Tibial artery (tissue), 4 donors: ENCODE results near the gene RUNX1.

Experiments used
- DNase-seq, 2 donors: peaks; one replicate each; pipeline ENCODE4 v3.0.0-alpha.2; 2019
- H3K27ac ChIP-seq, 2 donors: fragments of 200-600 bp; sonication (generic) in 1 of 2; 1 replicate in 1 of 2; 2 replicates in 1 of 2; pipeline ENCODE4 v1.5.1; 2018 to 2019; ENCODE audit warnings: mild to moderate bottlenecking in 1 of 2
- H3K27me3 ChIP-seq, 2 donors: fragments of 200-600 bp; sonication (generic) in 1 of 2; one replicate each; pipeline versions ENCODE4 v1.5.1 to v1.6.0; 2016 to 2019
- H3K36me3 ChIP-seq, 3 donors: fragments of 200-600 bp; sonication (generic) in 2 of 3; one replicate each; pipeline ENCODE4 v1.5.1; 2016 to 2019; ENCODE audit warnings: mild to moderate bottlenecking in 2 of 3
- H3K4me1 ChIP-seq, 4 donors: fragments of 200-600 bp; sonication (generic) in 2 of 4; 1 replicate in 3 of 4; 2 replicates in 1 of 4; pipeline ENCODE4 v1.5.1; 2016 to 2019
- H3K4me3 ChIP-seq, 2 donors: fragments of 200-600 bp; sonication (generic) in 1 of 2; 1 replicate in 1 of 2; 2 replicates in 1 of 2; pipeline ENCODE4 v1.5.1; 2018 to 2019; ENCODE audit warnings: mild to moderate bottlenecking in 2 of 2
- H3K9me3 ChIP-seq, 3 donors: fragments of 200-600 bp; sonication (generic) in 1 of 3; one replicate each; pipeline ENCODE4 v1.5.1; 2016 to 2019
- CTCF ChIP-seq, 2 experiments: fragments of 200-600 bp in 1 of 2; fragments of 450-650 bp in 1 of 2; IDR thresholded peaks; one replicate each; pipeline ENCODE4 v1.5.1; 2017 to 2019; ENCODE audit warnings: antibody characterized with exemption in 2 of 2, mild to moderate bottlenecking in 1 of 2, moderate library complexity in 1 of 2
- intact Hi-C: fragments of 100-400 bp; cut with DNase I; formaldehyde crosslinking; loops from one replicate; pipeline ENCODE4 v1.15.0; 2023; ENCODE audit warnings: low total_unique reads

The RUNX1 gene

DNA sequence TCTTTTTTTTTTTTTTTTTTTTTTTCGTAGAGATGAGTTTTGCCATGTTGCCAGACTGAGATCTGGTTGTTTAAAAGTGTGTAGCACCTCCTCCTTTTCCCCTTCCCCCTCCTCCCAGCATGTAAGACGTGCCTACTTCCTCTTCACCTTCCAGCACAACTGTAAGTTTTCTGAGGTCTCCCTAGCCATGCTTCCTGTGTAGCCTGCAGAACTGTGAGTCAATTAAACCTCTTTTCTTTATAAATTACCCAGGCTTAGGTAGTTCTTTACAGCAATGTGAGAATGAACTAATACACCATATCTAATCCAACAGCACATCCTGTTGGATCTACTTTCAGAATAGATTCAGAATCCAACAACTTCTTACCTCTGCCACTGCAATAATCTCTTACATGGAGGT lies 269.2 kb downstream of the RUNX1 start:
- intact Hi-C loops, result no loop called here
- no peaks in the 10 kb centered on the region for H3K36me3 ChIP-seq
- H3K27ac ChIP-seq, result no peak overlapping the region
- no peaks in the 10 kb centered on the region for H3K4me1 ChIP-seq
- DNase-seq, result no peak
- TF ChIP-seq CTCF (IDR thresholded peaks at IDR 0.05), result no peak
- H3K4me3 ChIP-seq, result no peak overlapping the region
- no peaks in the 10 kb centered on the region for H3K9me3 ChIP-seq
- no peaks in the 10 kb centered on the region for H3K27me3 ChIP-seq

- Histone ChIP-seq H3K36me3 (no peaks in the 10 kb centered on the region), H3K4me1 (no peaks in the 10 kb centered on the region), H3K27me3 (no peaks in the 10 kb centered on the region), H3K9me3 (no peaks in the 10 kb centered on the region), H3K4me3 (no peak overlapping the region), H3K27ac (no peak overlapping the region)
- no peak for DNase-seq
- TF ChIP-seq CTCF (IDR thresholded peaks at IDR 0.05), result no peak
- intact Hi-C loops, result no loop called here
Measured at GRCh38 chr21:34775793-34776192, 273.3 kb downstream of the RUNX1 start.

- no peak for TF ChIP-seq CTCF (IDR thresholded peaks at IDR 0.05)
- Histone ChIP-seq H3K4me3 (no peak overlapping the region), H3K4me1 (no peaks in the 10 kb centered on the region), H3K27me3 (no peaks in the 10 kb centered on the region), H3K27ac (no peak overlapping the region), H3K36me3 (no peaks in the 10 kb centered on the region), H3K9me3 (no peaks in the 10 kb centered on the region)
- no peak for DNase-seq
- intact Hi-C loops, result no loop called here
Measured at GRCh38 chr21:34774750-34775149, 274.4 kb downstream of the RUNX1 start.

DNA sequence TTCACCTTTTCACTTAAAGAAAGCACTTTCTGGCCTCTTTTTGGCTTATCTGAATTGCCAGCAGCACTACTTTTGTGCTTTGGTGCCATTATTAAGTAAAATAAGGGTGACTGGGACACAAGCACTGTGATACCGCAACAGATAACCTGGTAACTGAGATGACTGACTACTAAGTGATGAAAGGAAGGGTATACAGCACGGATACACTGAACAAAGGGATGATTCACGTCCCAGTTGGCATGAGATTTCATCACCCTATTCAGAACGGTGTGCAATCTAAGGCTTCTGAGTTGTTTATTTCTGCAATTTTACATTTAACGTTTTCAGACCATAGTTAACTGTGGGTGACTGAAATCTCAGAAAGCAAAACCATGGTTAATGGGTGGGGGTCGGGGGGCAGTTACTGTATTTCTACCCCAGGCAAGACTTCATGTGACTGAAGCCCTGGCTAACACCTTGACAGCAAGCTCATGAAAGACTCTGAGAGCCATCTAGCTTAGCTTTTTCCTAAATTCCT lies 277.5 kb downstream of the RUNX1 start:
- H3K4me3 ChIP-seq, result no peak overlapping the region
- no peak for TF ChIP-seq CTCF (IDR thresholded peaks at IDR 0.05)
- intact Hi-C loops, result no loop called here
- H3K9me3 ChIP-seq, result no peaks in the 10 kb centered on the region
- H3K4me1 ChIP-seq, result no peaks in the 10 kb centered on the region
- H3K27ac ChIP-seq, result no peak overlapping the region
- no peak for DNase-seq
- no peaks in the 10 kb centered on the region for H3K36me3 ChIP-seq
- no peaks in the 10 kb centered on the region for H3K27me3 ChIP-seq

DNA sequence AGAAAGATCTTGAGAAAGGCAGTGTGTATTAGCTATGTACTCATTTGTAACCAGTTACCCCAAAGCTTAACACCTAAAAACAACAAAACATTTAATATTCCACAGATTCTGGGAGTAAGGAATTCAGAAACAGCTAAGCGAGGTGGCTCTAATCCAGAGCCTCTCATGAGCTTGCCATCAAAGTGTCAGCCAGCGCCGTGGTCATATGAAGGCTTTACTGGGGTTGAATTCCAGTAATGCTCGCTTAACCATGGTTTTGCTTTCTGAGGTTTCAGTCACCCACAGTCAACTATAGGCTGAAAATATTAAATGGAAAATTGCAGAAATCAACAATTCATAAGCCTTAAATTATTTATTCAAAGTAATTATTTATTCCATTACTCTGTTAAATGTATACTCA lies 278.5 kb downstream of the RUNX1 start:
- intact Hi-C loops, result no loop called here
- no peak for TF ChIP-seq CTCF (IDR thresholded peaks at IDR 0.05)

GRCh38 chr21:34768326-34768725 lies 280.8 kb downstream of the RUNX1 start:
- Histone ChIP-seq H3K4me1 (no peaks in the 10 kb centered on the region), H3K4me3 (no peak overlapping the region), H3K36me3 (no peaks in the 10 kb centered on the region), H3K9me3 (no peaks in the 10 kb centered on the region), H3K27me3 (no peaks in the 10 kb centered on the region), H3K27ac (no peak overlapping the region)
- intact Hi-C loops, result no loop called here
- no peak for DNase-seq
- TF ChIP-seq CTCF (IDR thresholded peaks at IDR 0.05), result no peak

More for the DNA sequence above, 278.5 kb downstream of the RUNX1 start:
- Histone ChIP-seq H3K4me3 (no peak overlapping the region), H3K27me3 (no peaks in the 10 kb centered on the region), H3K36me3 (no peaks in the 10 kb centered on the region), H3K27ac (no peak overlapping the region), H3K4me1 (no peaks in the 10 kb centered on the region), H3K9me3 (no peaks in the 10 kb centered on the region)
- DNase-seq, result no peak
